BLaER1 (cell line): ENCODE data around the gene HMMR.

Source experiments
- H3K27ac ChIP-seq: shearing (Covaris generic); formaldehyde crosslinking; 2 replicates; pipeline ENCODE4 v1.8.1; 2022
- H3K27me3 ChIP-seq: shearing (Covaris generic); formaldehyde crosslinking; 2 replicates; pipeline ENCODE4 v1.8.1; 2022
- H3K36me3 ChIP-seq: shearing (Covaris generic); formaldehyde crosslinking; 2 replicates; pipeline ENCODE4 v1.8.1; 2022
- H3K4me1 ChIP-seq: shearing (Covaris generic); formaldehyde crosslinking; 2 replicates; pipeline ENCODE4 v1.8.1; 2022
- H3K4me2 ChIP-seq: shearing (Covaris generic); formaldehyde crosslinking; 2 replicates; pipeline ENCODE4 v1.8.1; 2022
- H3K4me3 ChIP-seq: shearing (Covaris generic); formaldehyde crosslinking; 2 replicates; pipeline ENCODE4 v1.8.1; 2022
- H3K9ac ChIP-seq: shearing (Covaris generic); formaldehyde crosslinking; 2 replicates; pipeline ENCODE4 v1.8.1; 2022
- H3K9me3 ChIP-seq: shearing (Covaris generic); formaldehyde crosslinking; 2 replicates; pipeline ENCODE4 v1.8.1; 2022
- H4K20me1 ChIP-seq: shearing (Covaris generic); formaldehyde crosslinking; 2 replicates; pipeline ENCODE4 v1.8.1; 2022
- Cebpa-rat ChIP-seq: shearing (Covaris generic); IDR thresholded peaks from 2 replicates; pipeline ENCODE4 v1.8.1; 2022

Gene HMMR

GRCh38 chr5:163456840-163457239, 3.6 kb upstream of the HMMR start:
- Histone ChIP-seq H3K4me3 (no peak overlapping the region), H4K20me1 (0 out of 2 replicates have a peak, but pooled peaks cover 3% of the 10 kb centered on the region), H3K27me3 (no peaks in the 10 kb centered on the region), H3K9me3 (no peaks in the 10 kb centered on the region), H3K4me2 (no peak overlapping the region; the same call in 1 of the 2 replicates), H3K27ac (no peak overlapping the region), H3K4me1 (peaks cover 17% of the 10 kb centered on the region), H3K36me3 (peaks cover 45% of the 10 kb centered on the region), H3K9ac (no peak overlapping the region)
- TF ChIP-seq Cebpa-rat: no peak

- no peaks in the 10 kb centered on the region for H4K20me1 ChIP-seq
- peaks cover 30% of the 10 kb centered on the region for H3K36me3 ChIP-seq
- H3K9ac ChIP-seq: peak overlapping the region; percentile 94
- TF ChIP-seq Cebpa-rat: no peak
- peak overlapping the region; percentile 84 for H3K4me2 ChIP-seq
- H3K27ac ChIP-seq: peak overlapping the region; percentile 95
- no peaks in the 10 kb centered on the region for H3K9me3 ChIP-seq
- no peaks in the 10 kb centered on the region for H3K27me3 ChIP-seq
- H3K4me1 ChIP-seq: peaks cover 34% of the 10 kb centered on the region
- H3K4me3 ChIP-seq: peak overlapping the region; percentile 79
Observed at GRCh38 chr5:163458778-163459385, 1.6 kb upstream of the HMMR start.

GRCh38 chr5:163459462-163459818, 992 bp upstream of the HMMR start:
- Histone ChIP-seq H3K9me3 (no peaks in the 10 kb centered on the region), H4K20me1 (no peaks in the 10 kb centered on the region), H3K4me3 (peak overlapping the region; percentile 79), H3K36me3 (peaks cover 29% of the 10 kb centered on the region), H3K4me2 (peak overlapping the region; percentile 84), H3K4me1 (peaks cover 34% of the 10 kb centered on the region), H3K27me3 (no peaks in the 10 kb centered on the region), H3K27ac (peak overlapping the region; percentile 95), H3K9ac (peak overlapping the region; percentile 94)
- no peak for TF ChIP-seq Cebpa-rat

- Histone ChIP-seq H3K4me1 (peaks cover 34% of the 10 kb centered on the region), H3K36me3 (peaks cover 27% of the 10 kb centered on the region), H3K4me3 (peak within 1 kb of the TSS; percentile 79), H3K27ac (peak within 1 kb of the TSS; percentile 95), H3K9ac (peak within 1 kb of the TSS; percentile 94), H3K9me3 (no peaks in the 10 kb centered on the region), H4K20me1 (no peaks in the 10 kb centered on the region), H3K27me3 (no peaks in the 10 kb centered on the region), H3K4me2 (peak within 1 kb of the TSS; percentile 84)
- TF ChIP-seq Cebpa-rat: no peak
Observed at GRCh38 chr5:163459819-163460561, 442 bp upstream of the HMMR start, which contains the start of gene NUDCD2. NUDCD2 (minus strand) TSS chr5:163460102; CDS start chr5:163460050, 52 bp downstream.

GRCh38 chr5:163463063-163463435, 2.6 kb downstream of the HMMR start:
- H3K9ac ChIP-seq: no peak overlapping the region
- H3K9me3 ChIP-seq: no peaks in the 10 kb centered on the region
- no peaks in the 10 kb centered on the region for H4K20me1 ChIP-seq
- no peaks in the 10 kb centered on the region for H3K27me3 ChIP-seq
- H3K27ac ChIP-seq: no peak overlapping the region
- no peak overlapping the region for H3K4me3 ChIP-seq
- H3K4me2 ChIP-seq: peak overlapping the region; percentile 83
- H3K4me1 ChIP-seq: peaks cover 27% of the 10 kb centered on the region
- no peak for TF ChIP-seq Cebpa-rat
- H3K36me3 ChIP-seq: peaks cover 26% of the 10 kb centered on the region

- Histone ChIP-seq H3K27ac (no peak overlapping the region), H3K36me3 (peaks cover 71% of the 10 kb centered on the region)
Observed at GRCh38 chr5:163467682-163468081, 7.2 kb downstream of the HMMR start.

GRCh38 chr5:163473635-163474243, 13.3 kb downstream of the HMMR start:
- no peaks in the 10 kb centered on the region for H4K20me1 ChIP-seq
- H3K4me1 ChIP-seq: no peaks in the 10 kb centered on the region
- no peak overlapping the region for H3K9ac ChIP-seq
- H3K4me3 ChIP-seq: no peak overlapping the region
- no peak overlapping the region for H3K27ac ChIP-seq
- H3K36me3 ChIP-seq: peaks cover 76% of the 10 kb centered on the region
- H3K9me3 ChIP-seq: no peaks in the 10 kb centered on the region
- no peak overlapping the region for H3K4me2 ChIP-seq
- H3K27me3 ChIP-seq: no peaks in the 10 kb centered on the region
- TF ChIP-seq Cebpa-rat: no peak

More at GRCh38 chr5:163467682-163468081, 7.2 kb downstream of the HMMR start:
- TF ChIP-seq Cebpa-rat: no peak
- H3K9me3 ChIP-seq: no peaks in the 10 kb centered on the region
- H3K4me2 ChIP-seq: no peak overlapping the region
- no peak overlapping the region for H3K4me3 ChIP-seq
- no peak overlapping the region for H3K9ac ChIP-seq
- H3K4me1 ChIP-seq: peaks cover 8% of the 10 kb centered on the region; the same call in 1 of the 2 replicates
- H3K27me3 ChIP-seq: no peaks in the 10 kb centered on the region
- no peaks in the 10 kb centered on the region for H4K20me1 ChIP-seq

- Histone ChIP-seq H3K4me3 (no peak overlapping the region), H3K9me3 (no peaks in the 10 kb centered on the region), H3K4me2 (no peak overlapping the region), H3K4me1 (no peaks in the 10 kb centered on the region), H3K36me3 (peaks cover 74% of the 10 kb centered on the region), H3K27me3 (no peaks in the 10 kb centered on the region), H4K20me1 (no peaks in the 10 kb centered on the region), H3K9ac (no peak overlapping the region), H3K27ac (no peak overlapping the region)
- no peak for TF ChIP-seq Cebpa-rat
Observed at GRCh38 chr5:163475411-163475810, 15.0 kb downstream of the HMMR start.

- Histone ChIP-seq H3K27ac (no peak overlapping the region), H3K4me2 (no peak overlapping the region), H3K36me3 (peaks cover 74% of the 10 kb centered on the region), H3K4me1 (no peaks in the 10 kb centered on the region), H3K27me3 (no peaks in the 10 kb centered on the region), H3K4me3 (no peak overlapping the region), H3K9me3 (no peaks in the 10 kb centered on the region), H3K9ac (no peak overlapping the region), H4K20me1 (no peaks in the 10 kb centered on the region)
- TF ChIP-seq Cebpa-rat: no peak
Observed at GRCh38 chr5:163478126-163478981, 17.9 kb downstream of the HMMR start.
